Skeletal muscle tissue (tissue), 4 donors: ENCODE measurements around the gene GLB1L3. TPM values are rescaled to one million over a fixed set of nuclear protein-coding genes. Genes with fewer than 3 reads are reported as not detected.

Source experiments
- H3K27ac ChIP-seq: one replicate; pipeline ENCODE4 v1.7.0; 2013; ENCODE audit warnings: mild to moderate bottlenecking, low read depth, low read length, inconsistent platforms
- H3K27me3 ChIP-seq, 3 donors: one replicate each; pipeline ENCODE4 v1.7.0; 2013; ENCODE audit warnings: low read length in 3 of 3; ENCODE audit not compliant: control insufficient read depth in 3 of 3, insufficient read depth in 3 of 3
- H3K36me3 ChIP-seq, 3 donors: one replicate each; pipeline ENCODE4 v1.7.0; 2013; ENCODE audit warnings: low read length in 3 of 3; ENCODE audit not compliant: control insufficient read depth in 3 of 3, insufficient read depth in 3 of 3
- H3K4me1 ChIP-seq, 3 donors: one replicate each; pipeline ENCODE4 v1.7.0; 2013; ENCODE audit warnings: low read length in 3 of 3, mild to moderate bottlenecking in 3 of 3; ENCODE audit not compliant: control insufficient read depth in 3 of 3, insufficient read depth in 3 of 3
- H3K4me3 ChIP-seq, 3 donors: one replicate each; pipeline ENCODE4 v1.7.0; 2013; ENCODE audit warnings: low read length in 3 of 3
- H3K9ac ChIP-seq, 3 donors: one replicate each; pipeline ENCODE4 v1.7.0; 2013; ENCODE audit warnings: low read length in 3 of 3, mild to moderate bottlenecking in 3 of 3, moderate library complexity in 2 of 3, low read depth in 1 of 3
- H3K9me3 ChIP-seq, 3 donors: one replicate each; pipeline ENCODE4 v1.7.0; 2013; ENCODE audit warnings: low read length in 3 of 3; ENCODE audit not compliant: control insufficient read depth in 3 of 3
- total RNA-seq: library from RNA; depleted of rRNA; stranded (reverse); fragments of >200 nt; gene quantifications from one replicate; pipeline ENCODE4 v1.2.3, GENCODE V29; 2014
- donor health status: Osteomylitis.

Gene GLB1L3
- total RNA-seq, 1 donor from 2014 or later = not detected

- H3K4me3 ChIP-seq = no peak overlapping the region
- no peak overlapping the region for H3K9ac ChIP-seq
- H3K27ac ChIP-seq = no peak overlapping the region
- H3K27me3 ChIP-seq = no peaks in the 10 kb centered on the region
- H3K4me1 ChIP-seq = peaks cover 0 to 2% (median 0%) of the 10 kb centered on the region in 3 donors
- peaks cover 53 to 68% (median 65%) of the 10 kb centered on the region in 3 donors for H3K36me3 ChIP-seq
- no peaks in the 10 kb centered on the region for H3K9me3 ChIP-seq
Observed at GRCh38 chr11:134260983-134261382, 15.2 kb upstream of the GLB1L3 start.

GRCh38 chr11:134261626-134262488, 14.3 kb upstream of the GLB1L3 start:
- no peak overlapping the region for H3K27ac ChIP-seq
- H3K4me3 ChIP-seq = no peak overlapping the region
- no peaks in the 10 kb centered on the region for H3K27me3 ChIP-seq
- no peak overlapping the region for H3K9ac ChIP-seq
- no peaks in the 10 kb centered on the region for H3K9me3 ChIP-seq
- H3K4me1 ChIP-seq = peaks cover 0 to 2% (median 0%) of the 10 kb centered on the region in 3 donors
- H3K36me3 ChIP-seq = peaks cover 53 to 67% (median 62%) of the 10 kb centered on the region in 3 donors

- peaks cover 0 to 2% (median 0%) of the 10 kb centered on the region in 3 donors for H3K4me1 ChIP-seq
- no peaks in the 10 kb centered on the region for H3K9me3 ChIP-seq
- peaks cover 2 to 7% (median 5%) of the 10 kb centered on the region in 3 donors for H3K27me3 ChIP-seq
- H3K27ac ChIP-seq = no peak overlapping the region
- peaks cover 32 to 42% (median 40%) of the 10 kb centered on the region in 3 donors for H3K36me3 ChIP-seq
- H3K4me3 ChIP-seq = no peak overlapping the region
- H3K9ac ChIP-seq = no peak overlapping the region
Observed at GRCh38 chr11:134264966-134265764, 11.0 kb upstream of the GLB1L3 start.

GRCh38 chr11:134266440-134266839, 9.7 kb upstream of the GLB1L3 start:
- Histone ChIP-seq H3K9me3 (no peaks in the 10 kb centered on the region), H3K27me3 (peaks cover 11 to 14% (median 13%) of the 10 kb centered on the region in 3 donors), H3K4me1 (no peaks in the 10 kb centered on the region), H3K4me3 (no peak overlapping the region), H3K27ac (no peak overlapping the region), H3K36me3 (peaks cover 25 to 29% (median 27%) of the 10 kb centered on the region in 3 donors), H3K9ac (no peak overlapping the region)

- H3K4me1 ChIP-seq = no peaks in the 10 kb centered on the region
Observed at GRCh38 chr11:134266841-134267251, 9.3 kb upstream of the GLB1L3 start.

GRCh38 chr11:134267461-134267860, 8.7 kb upstream of the GLB1L3 start:
- no peak overlapping the region for H3K9ac ChIP-seq
- H3K4me1 ChIP-seq = no peaks in the 10 kb centered on the region
- H3K9me3 ChIP-seq = no peaks in the 10 kb centered on the region
- H3K27ac ChIP-seq = no peak overlapping the region
- H3K27me3 ChIP-seq = peaks cover 18 to 24% (median 19%) of the 10 kb centered on the region in 3 donors
- H3K4me3 ChIP-seq = no peak overlapping the region
- H3K36me3 ChIP-seq = peaks cover 15 to 20% (median 17%) of the 10 kb centered on the region in 3 donors

More at GRCh38 chr11:134266841-134267251, 9.3 kb upstream of the GLB1L3 start:
- no peaks in the 10 kb centered on the region for H3K9me3 ChIP-seq
- peaks cover 15 to 18% (median 17%) of the 10 kb centered on the region in 3 donors for H3K27me3 ChIP-seq
- no peak overlapping the region for H3K9ac ChIP-seq
- peaks cover 21 to 25% (median 23%) of the 10 kb centered on the region in 3 donors for H3K36me3 ChIP-seq
- no peak overlapping the region for H3K4me3 ChIP-seq
- H3K27ac ChIP-seq = no peak overlapping the region

GRCh38 chr11:134267966-134268365, 8.2 kb upstream of the GLB1L3 start:
- no peak overlapping the region for H3K9ac ChIP-seq
- H3K4me1 ChIP-seq = no peaks in the 10 kb centered on the region
- H3K27ac ChIP-seq = no peak overlapping the region
- peaks cover 23 to 29% (median 24%) of the 10 kb centered on the region in 3 donors for H3K27me3 ChIP-seq
- H3K4me3 ChIP-seq = no peak overlapping the region
- no peaks in the 10 kb centered on the region for H3K9me3 ChIP-seq
- H3K36me3 ChIP-seq = peaks cover 12 to 15% (median 12%) of the 10 kb centered on the region in 3 donors

GRCh38 chr11:134270250-134270714, 5.9 kb upstream of the GLB1L3 start:
- Histone ChIP-seq H3K4me3 (no peak overlapping the region), H3K9me3 (no peaks in the 10 kb centered on the region), H3K27me3 (peaks cover 44 to 46% (median 46%) of the 10 kb centered on the region in 3 donors), H3K36me3 (peaks cover under 1 to 2% (median 1%) of the 10 kb centered on the region in 3 donors), H3K4me1 (no peaks in the 10 kb centered on the region), H3K27ac (no peak overlapping the region), H3K9ac (no peak overlapping the region)

GRCh38 chr11:134271978-134272377, 4.2 kb upstream of the GLB1L3 start:
- H3K9ac ChIP-seq = no peak overlapping the region
- no peaks in the 10 kb centered on the region for H3K36me3 ChIP-seq
- no peak overlapping the region for H3K27ac ChIP-seq
- no peaks in the 10 kb centered on the region for H3K9me3 ChIP-seq
- no peak overlapping the region for H3K4me3 ChIP-seq
- peaks cover 8 to 15% (median 10%) of the 10 kb centered on the region in 3 donors for H3K4me1 ChIP-seq
- peaks cover 61 to 63% (median 63%) of the 10 kb centered on the region in 3 donors for H3K27me3 ChIP-seq
